B cell (primary cell): Measurements from ENCODE around the gene LATS2.

Source experiments
- CTCF ChIP-seq: fragments of 200-600 bp; IDR thresholded peaks from one replicate; pipeline ENCODE4 v1.8.0; 2022; ENCODE audit warnings: antibody characterized with exemption, mild to moderate bottlenecking
- EZH2 ChIP-seq: IDR thresholded peaks from 2 replicates; pipeline ENCODE4 v1.6.1; 2012; ENCODE audit warnings: borderline replicate concordance, low read depth, mild to moderate bottlenecking, moderate library complexity, low read length; ENCODE audit not compliant: insufficient read depth, poor library complexity, severe bottlenecking

GRCh38 chr13:20952838-20953237 lies 108.5 kb downstream of the LATS2 start:
- TF ChIP-seq CTCF (no peak), EZH2 (no peak)
